Measurements from ENCODE around the gene SUSD6. TPM values are rescaled to one million over a fixed set of nuclear protein-coding genes. Genes with fewer than 3 reads are reported as not detected.

Gene SUSD6
- total RNA-seq, 1 donor from 2014 or later: 22.3 TPM

- Mint-ChIP-seq H3K27ac (no peak overlapping the region), H3K9me3 (ENCODE audit: low read depth) (peaks cover 3% of the 10 kb centered on the region), H3K36me3 (ENCODE audit: insufficient read depth) (no peaks in the 10 kb centered on the region), H3K4me1 (ENCODE audit: low read depth) (peaks cover 15% of the 10 kb centered on the region), H3K4me3 (ENCODE audit: low read depth) (no peak overlapping the region), H3K27me3 (no peaks in the 10 kb centered on the region)
- DNase-seq (ENCODE audit: low spot score, unreplicated experiment): no peak
- TF ChIP-seq CTCF (IDR thresholded peaks at IDR 0.05; ENCODE audit: unreplicated experiment): no peak
Measured at GRCh38 chr14:69752773-69753172, 141.4 kb downstream of the SUSD6 start.

GRCh38 chr14:69753860-69754259 is 142.5 kb downstream of the SUSD6 start:
- H3K27me3 Mint-ChIP-seq: no peaks in the 10 kb centered on the region
- no peaks in the 10 kb centered on the region for H3K36me3 Mint-ChIP-seq (ENCODE audit: insufficient read depth)
- H3K4me1 Mint-ChIP-seq (ENCODE audit: low read depth): peaks cover 15% of the 10 kb centered on the region
- H3K4me3 Mint-ChIP-seq (ENCODE audit: low read depth): no peak overlapping the region
- H3K9me3 Mint-ChIP-seq (ENCODE audit: low read depth): peaks cover 3% of the 10 kb centered on the region
- H3K27ac Mint-ChIP-seq: no peak overlapping the region
- DNase-seq (ENCODE audit: low spot score, unreplicated experiment): no peak
- no peak for TF ChIP-seq CTCF (IDR thresholded peaks at IDR 0.05; ENCODE audit: unreplicated experiment)

- Mint-ChIP-seq H3K27me3 (no peaks in the 10 kb centered on the region), H3K9me3 (ENCODE audit: low read depth) (peaks cover 3% of the 10 kb centered on the region), H3K4me3 (ENCODE audit: low read depth) (no peak overlapping the region), H3K4me1 (ENCODE audit: low read depth) (peaks cover 15% of the 10 kb centered on the region), H3K27ac (no peak overlapping the region), H3K36me3 (ENCODE audit: insufficient read depth) (no peaks in the 10 kb centered on the region)
- TF ChIP-seq CTCF (IDR thresholded peaks at IDR 0.05; ENCODE audit: unreplicated experiment): no peak
- DNase-seq (ENCODE audit: low spot score, unreplicated experiment): no peak
Measured at GRCh38 chr14:69754487-69754886, 143.1 kb downstream of the SUSD6 start.

GRCh38 chr14:69755296-69755695 is 143.9 kb downstream of the SUSD6 start:
- H3K4me3 Mint-ChIP-seq (ENCODE audit: low read depth): no peak overlapping the region
- H3K27me3 Mint-ChIP-seq: no peaks in the 10 kb centered on the region
- DNase-seq (ENCODE audit: low spot score, unreplicated experiment): no peak
- no peak overlapping the region for H3K27ac Mint-ChIP-seq
- no peaks in the 10 kb centered on the region for H3K36me3 Mint-ChIP-seq (ENCODE audit: insufficient read depth)
- H3K4me1 Mint-ChIP-seq (ENCODE audit: low read depth): peaks cover 8% of the 10 kb centered on the region
- no peak for TF ChIP-seq CTCF (IDR thresholded peaks at IDR 0.05; ENCODE audit: unreplicated experiment)
- no peaks in the 10 kb centered on the region for H3K9me3 Mint-ChIP-seq (ENCODE audit: low read depth)

- TF ChIP-seq CTCF (IDR thresholded peaks at IDR 0.05; ENCODE audit: unreplicated experiment): no peak
- Mint-ChIP-seq H3K27ac (peak overlapping the region; percentile 33), H3K27me3 (no peaks in the 10 kb centered on the region), H3K36me3 (ENCODE audit: insufficient read depth) (no peaks in the 10 kb centered on the region), H3K4me1 (ENCODE audit: low read depth) (peaks cover 6% of the 10 kb centered on the region), H3K9me3 (ENCODE audit: low read depth) (no peaks in the 10 kb centered on the region), H3K4me3 (ENCODE audit: low read depth) (no peak overlapping the region)
- DNase-seq (ENCODE audit: low spot score, unreplicated experiment): no peak
Measured at GRCh38 chr14:69755784-69756183, 144.4 kb downstream of the SUSD6 start.

Measured in progenitor cell of endocrine pancreas (in vitro differentiated cells).